HG03521 (cell line): ENCODE data around the gene DCTPP1.
"Not testable (repeated sequence)": the region's sequence is repeated elsewhere in the genome, so short reads cannot be mapped to it uniquely, and the experiment has no call there.

Experiments used
- ATAC-seq: cut with Tn5 transposase; IDR thresholded peaks from one replicate; pipeline ENCODE4 v1.9.1; 2021; ENCODE audit warnings: mild to moderate bottlenecking, moderate library complexity; ENCODE audit not compliant: unreplicated experiment

The DCTPP1 gene

DNA sequence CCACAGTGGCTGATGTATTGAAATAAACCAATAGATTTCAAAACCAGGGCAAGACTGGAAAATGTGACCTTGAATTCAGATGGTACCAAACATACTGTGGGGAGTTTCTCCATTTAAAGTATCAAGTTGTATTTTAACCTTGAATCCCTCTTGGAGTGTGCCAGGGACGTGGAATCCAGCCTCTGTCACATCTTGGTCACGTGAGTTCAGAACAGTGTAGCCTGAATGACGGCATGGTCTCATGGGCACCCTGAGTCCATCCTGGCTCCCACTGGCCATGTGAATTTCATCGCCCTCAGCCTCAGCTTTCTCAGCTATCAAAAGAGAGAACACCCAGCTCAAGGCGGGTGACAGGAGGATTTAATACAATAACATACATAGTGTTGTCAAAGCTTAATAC lies 15.7 kb downstream of the DCTPP1 start:
- ATAC-seq = no peak

DNA sequence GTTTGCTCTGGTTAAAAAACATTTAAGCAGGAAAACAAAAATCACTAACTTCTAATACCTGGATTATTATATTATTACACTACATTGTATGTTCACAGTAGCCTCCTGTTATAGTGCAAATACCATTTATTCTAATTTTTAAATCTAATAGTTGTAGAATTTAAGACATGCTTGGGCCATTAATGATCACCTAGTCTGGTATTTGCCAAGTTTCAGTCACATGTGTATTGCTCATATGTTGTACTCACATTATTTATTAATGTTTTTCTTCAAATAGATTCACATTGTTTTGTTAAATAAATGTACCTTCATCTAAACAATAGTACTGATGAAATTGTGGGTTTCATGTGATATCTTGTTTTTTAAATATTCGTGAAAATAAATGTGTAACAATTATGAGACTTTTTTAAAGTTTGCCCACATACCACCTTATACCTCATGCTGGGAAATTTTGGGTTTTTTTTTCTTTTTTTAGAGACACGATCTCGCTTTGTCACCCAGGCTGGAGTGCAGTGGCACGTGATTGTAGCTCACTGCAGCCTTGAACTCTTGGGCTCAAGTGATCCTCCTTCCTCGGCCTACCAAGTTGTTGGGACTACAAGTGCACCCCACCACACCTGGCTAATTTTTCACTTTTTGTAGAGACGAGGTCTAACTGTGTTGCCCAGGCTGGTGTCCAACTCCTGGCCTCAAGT lies 16.6 kb downstream of the DCTPP1 start:
- no peak for ATAC-seq

DNA sequence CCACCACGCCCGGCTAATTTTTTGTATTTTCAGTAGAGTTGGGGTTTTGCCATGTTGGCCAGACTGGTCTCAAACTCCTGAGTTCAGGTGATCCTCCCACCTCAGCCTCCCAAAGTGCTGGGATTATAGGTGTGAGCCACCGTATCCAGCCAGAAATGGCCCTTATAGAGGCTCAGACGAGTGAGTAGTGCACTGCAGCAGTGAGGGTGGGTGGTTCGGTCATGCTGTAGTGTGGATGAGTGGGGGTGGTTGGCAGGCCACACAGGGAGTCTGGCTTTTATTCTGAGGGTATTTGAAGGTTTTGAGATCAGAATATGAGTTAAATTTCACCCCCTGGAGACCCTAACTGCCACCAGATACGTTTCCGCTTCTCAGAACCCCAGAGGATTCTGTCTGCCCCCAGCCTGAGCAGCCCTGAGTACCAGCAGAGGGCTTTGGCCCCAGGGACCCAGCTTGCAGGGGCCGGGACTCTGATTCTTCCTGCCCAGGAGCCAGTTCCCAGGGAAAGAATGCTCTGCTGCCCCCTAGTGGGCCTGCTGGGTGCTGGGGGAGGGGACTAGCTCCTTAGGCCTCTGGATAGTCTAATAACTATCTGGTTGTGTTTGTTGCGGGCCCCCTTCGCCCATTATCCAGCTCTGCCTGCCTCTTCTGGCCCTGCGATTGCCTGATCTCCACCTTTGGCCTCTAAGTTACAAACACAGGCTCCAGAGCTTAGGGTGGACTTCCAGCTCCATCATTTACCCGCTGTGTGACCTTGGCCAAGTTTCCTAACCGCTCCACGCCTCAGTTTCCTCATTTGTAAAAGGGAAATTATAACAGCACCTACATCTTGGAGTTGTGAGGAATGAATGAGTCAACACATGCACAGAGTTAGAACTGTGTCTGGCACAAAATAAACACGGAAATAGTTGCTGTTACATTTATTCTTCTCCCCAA lies 20.4 kb downstream of the DCTPP1 start:
- ATAC-seq = peak; percentile 37

DNA sequence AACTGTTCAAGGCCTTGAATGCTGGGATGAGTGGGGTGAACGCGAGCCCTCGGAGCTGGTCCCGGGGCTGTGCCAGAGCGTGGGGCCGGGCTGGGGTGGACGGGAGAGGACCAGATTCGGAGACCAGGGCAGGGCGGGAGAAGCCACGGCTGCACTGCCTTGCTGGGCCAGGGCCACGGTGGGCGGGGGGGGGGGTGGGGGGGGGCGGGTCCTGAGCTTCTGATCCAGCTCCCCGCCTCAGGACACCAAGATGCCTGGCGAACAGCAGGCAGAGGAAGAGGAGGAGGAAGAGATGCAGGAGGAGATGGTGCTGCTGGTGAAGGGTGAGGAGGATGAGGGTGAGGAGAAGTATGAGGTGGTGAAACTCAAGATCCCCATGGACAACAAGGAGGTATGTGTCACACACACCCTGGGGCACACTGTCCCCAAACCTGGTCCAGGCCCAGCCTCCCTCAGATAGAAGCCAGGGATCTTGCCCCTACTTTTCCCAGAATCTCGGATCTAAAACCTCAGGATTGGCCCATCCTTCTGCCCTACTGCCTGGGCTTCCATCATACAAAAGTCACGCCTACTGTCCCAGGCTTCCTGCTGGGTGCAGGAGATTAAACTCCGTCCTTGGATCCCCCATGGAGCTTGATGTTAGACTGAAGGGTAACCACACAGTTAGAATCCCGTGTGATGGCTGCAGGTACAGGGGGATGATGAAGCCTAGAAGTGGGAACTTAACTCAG lies 21.9 kb downstream of the DCTPP1 start:
- no peak for ATAC-seq

DNA sequence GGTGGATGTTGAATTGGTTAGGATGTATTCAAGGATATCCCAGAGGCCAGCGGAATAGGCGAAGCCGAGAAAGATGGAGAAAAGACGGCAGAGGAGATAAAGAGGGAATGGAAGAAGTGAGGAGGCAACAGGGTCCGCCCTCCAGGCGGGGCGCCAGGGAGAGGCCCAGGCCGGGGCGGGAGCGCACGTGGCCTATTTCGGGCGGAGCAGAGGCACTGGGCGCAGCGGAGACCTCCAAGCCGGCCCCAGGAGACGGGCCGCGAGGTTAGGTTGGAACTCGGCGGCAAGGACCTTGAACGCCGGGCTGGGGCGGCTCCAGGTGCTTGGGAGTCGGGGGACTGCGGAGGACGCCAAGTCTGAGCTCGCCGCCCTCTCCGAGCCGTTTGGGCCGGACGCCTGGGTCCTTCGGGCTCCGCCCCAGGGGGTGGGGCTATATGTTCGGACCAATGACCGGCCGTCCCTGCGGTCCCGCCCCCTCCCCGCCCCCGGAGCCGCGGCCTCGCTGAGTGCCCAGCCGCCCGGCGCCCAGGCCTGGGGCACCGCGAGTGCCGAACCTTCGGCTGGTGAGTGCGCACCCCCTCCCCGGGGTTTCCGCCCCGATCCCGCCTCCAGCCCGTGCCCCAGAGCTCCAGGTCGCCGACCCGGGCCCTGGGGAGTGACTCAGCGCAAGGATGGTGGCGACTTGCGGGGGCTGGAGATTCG lies 22.6 kb downstream of the DCTPP1 start, which contains the start of gene ZNF771:
TSS of gene ZNF771 (plus strand) at position 505 of the 702 bp plus-strand sequence. CDS start 448 bp downstream, outside the sequence.
- peak; percentile 77 for ATAC-seq

DNA sequence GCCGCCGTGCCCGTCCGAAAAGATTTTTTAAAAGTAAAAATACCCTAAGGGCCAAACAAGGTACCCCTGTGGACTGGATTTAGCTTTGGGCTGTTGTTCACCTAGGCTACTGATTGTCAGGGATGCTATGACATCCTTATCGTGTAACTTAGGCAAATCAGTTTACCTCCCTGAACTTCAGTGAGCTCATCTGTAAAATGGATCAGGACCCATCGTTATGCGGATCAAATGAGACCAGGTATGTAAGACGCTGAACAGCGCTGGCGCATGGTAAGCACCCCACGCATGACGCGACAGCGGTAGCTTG lies 23.1 kb downstream of the DCTPP1 start:
- no peak for ATAC-seq

DNA sequence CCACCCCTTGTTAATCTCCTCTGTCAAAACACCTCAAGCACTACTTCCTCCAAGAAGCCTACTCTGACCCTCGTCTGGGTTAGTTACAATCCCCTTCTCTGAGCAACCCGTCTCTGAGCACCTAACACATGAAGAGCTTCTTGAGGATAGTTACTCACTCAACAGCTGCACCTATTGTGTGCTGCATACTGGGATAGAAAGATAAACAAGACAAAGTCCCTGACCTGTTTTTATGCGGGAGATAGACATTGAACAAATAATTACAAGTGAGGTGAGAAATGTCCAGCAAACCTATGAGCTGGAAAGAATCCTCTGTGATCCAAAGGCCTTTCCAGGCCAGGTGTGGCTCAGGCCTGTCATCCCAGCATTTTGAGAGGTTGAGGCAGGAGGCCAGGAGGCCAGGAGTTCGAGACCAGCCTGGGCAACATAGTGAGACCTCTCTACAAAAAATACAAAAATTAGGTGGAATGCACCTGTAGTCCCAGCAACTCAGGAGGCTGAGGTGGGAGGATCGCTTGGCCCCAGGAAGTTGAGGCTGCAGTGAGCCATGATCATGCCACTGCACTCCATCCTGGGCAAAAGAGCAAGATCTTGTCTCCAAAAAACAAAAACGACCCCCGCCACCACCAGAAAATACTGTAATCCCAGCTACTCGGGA lies 27.9 kb downstream of the DCTPP1 start:
- ATAC-seq = no peak

DNA sequence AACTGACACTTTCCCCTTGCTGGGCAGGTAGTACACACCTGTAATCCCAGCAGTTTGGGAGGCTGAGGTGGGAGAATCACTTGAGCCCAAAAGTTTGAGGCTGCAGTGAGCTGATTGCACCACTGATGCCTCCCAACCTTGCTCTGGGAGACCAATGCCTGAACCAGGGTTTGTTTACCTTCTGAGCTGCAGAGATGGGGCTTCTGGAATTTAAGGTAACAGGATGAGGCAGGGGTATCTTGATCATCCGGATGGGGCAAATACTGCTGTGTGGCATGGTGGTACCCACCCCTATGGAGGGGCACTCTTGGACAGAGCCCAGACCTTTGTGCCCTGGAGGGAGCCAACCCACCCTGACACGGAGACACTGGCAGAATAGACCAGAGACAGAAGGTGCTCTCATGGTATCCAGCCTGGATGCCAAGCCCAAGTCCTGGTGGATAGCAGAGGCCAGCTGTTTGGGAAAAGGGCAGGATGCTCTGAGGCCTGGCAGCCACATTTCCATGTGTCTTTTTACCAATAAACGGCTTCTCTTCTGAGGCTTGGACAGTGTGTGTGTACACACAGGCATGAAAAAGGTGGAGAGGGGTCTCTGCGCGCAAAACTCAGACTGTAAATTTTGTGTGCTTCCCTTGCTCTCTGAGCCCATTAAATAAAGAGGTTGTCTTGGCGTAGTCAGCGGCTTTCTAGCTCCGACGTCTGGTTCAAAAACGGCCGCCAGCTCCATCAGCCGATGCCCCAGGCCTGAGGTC lies 30.2 kb downstream of the DCTPP1 start:
- ATAC-seq = no peak

DNA sequence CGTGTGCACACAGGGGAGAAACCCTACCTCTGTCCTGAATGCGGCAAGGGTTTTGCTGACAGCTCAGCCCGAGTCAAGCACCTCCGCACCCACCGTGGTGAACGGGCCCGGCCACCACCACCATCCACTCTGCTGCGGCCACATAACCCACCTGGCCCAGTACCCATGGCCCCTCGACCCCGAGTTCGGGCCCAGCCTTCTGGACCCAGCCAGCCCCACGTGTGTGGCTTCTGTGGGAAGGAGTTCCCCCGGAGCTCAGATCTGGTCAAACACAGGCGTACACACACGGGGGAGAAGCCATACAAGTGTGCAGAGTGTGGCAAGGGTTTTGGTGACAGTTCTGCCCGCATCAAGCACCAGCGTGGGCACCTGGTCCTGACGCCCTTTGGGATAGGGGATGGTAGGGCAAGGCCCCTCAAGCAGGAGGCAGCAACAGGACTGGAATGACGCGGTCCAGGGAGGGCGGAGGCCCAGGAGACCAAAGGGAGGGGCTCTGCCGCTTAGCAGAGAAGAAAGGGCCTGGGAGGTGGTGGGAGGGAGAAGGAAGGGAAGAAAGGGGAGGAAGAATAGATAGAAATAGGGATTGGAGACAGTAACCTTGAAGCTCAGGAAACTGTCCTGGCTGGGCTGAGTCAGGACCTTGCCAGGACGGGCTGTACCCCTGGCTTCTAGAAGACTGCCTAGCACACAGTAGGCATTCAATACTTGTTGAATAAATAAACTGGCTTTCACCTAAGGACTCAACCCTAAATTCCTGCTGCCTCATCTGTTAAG lies 31.0 kb downstream of the DCTPP1 start:
- no peak for ATAC-seq

DNA sequence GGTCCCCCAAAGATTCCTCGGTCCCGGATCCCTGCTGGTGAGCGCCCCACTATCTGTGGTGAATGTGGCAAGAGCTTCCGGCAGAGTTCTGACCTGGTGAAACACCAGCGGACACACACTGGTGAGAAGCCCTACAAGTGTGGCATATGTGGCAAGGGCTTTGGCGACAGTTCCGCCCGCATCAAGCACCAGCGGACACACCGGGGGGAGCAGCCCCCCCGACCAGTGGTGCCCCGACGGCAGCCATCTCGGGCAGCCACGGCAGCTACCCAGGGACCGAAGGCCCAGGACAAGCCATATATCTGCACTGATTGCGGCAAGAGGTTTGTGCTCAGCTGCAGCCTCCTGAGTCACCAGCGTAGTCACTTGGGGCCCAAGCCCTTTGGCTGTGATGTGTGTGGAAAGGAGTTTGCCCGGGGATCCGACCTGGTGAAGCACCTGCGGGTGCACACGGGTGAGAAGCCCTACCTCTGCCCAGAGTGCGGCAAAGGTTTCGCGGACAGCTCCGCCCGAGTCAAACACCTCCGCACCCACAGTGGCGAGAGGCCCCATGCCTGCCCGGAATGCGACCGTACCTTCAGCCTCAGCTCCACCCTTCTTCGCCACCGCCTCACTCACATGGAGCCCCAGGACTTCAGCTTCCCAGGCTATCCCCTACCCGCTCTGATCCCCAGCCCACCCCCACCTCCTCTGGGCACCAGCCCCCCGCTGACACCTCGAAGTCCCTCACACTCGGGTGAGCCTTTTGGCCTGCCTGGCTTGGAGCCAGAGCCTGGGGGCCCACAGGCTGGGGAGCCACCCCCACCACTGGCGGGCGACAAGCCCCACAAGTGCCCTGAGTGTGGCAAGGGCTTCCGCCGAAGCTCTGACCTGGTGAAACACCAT lies 31.8 kb downstream of the DCTPP1 start:
- ATAC-seq = no peak

DNA sequence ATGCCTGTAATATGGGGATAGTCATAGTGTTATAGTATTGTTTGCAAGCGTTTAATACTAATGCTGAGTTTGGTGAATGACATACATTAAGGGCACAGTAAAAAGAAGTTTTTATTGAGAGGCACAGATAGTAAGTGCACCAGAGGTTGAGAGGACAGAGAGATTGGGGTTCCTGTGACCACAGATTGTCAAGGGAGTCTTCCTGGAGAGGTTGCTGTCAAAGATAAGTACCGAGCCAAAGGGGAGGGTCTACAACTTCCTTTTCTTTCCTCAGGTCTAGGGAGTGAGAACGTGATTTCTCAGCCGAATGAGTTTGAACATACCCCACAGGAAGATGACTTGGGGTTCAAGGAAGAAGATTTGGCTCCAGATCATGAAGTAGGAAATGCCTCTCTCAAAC lies 32.8 kb downstream of the DCTPP1 start:
- ATAC-seq = no peak

DNA sequence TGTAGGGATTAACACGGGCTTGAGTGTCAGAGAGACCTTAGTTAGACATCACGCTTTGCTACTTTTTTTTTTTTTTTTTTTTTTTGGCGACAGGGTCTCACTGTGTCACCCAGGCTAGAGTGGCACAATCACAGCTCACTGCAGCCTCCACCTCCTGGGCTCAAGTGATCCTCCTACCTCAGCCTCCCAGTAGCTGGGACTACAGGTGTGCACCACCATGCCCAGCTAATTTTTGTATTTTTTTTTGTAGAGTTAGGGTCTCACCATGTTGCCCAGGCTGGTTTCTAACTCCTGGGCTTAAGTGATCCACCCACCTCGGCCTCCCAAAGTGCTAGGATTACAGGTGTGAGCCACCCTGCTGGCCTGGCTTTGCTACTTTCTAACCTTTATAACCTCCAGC lies 33.2 kb downstream of the DCTPP1 start:
- not testable (repeated sequence) for ATAC-seq

DNA sequence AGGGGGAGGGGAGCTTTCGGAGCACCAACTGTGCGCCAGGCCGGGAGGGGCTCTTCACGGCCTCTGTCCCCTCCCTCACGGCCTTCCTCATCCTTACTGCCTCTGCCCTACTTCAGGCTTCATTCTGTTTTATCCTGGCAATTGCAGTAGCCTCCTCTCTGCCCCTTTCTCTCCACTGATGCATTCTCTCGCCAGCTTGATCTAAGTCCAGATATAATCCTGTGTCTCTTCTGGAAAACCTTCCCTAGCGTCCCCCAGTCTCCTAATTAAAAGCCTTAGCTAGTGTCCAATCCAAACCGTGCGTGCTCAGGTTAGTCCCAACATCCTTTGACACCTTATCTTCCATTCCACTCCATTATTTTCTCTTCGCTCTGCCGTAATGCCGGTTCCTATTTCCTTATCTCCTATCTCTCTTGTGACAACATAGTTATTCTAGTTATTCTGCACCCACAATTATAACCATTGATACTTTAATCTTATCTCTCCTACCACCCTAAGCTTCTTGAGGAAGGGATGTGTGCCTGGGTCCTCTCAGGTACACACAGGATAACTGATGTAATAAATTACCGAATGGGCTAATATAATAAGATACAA lies 33.7 kb downstream of the DCTPP1 start:
- no peak for ATAC-seq

DNA sequence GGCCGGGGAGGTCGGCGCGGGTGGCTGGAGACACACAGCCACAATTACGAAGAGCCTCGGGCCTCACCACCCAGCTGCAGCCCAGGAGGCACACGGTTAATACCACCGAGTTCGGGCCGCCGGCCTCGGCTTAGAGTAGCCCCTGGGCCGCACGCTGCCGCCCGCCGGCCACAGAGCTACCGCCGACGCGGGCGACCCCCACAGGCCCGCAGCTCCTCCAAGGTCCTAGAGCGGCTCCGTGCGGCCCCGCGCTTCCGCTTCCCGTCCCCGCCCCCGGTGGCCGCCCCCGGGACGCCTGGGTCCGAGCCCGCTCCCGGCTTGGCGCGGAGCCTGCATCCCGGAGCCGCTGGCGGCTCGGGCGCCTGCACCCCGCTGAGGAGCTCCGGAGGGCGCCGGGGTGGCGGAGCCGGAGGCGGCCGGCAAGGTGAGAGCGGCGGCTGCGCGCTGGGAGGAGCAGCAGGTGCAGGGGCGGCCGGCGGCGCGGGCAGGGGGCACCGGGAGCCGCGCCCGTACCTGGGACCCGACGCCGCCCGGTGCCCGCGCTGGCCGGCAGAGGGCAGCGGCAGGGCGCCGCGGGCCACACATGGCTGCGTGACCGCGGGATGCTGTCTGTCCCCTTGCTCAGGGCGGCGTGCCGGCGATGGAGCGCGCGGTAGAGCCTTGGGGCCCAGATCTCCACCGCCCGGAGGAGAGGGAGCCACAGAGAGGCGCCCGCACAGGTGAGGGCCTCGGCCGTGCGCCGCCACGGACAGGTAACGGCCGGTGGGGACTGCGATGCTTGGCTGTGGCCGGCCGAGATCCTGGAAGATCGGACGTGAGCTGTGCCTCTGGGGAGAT lies 34.5 kb downstream of the DCTPP1 start, which contains the start of gene ZNF48:
TSS of gene ZNF48 (plus strand) at position 266 of the 837 bp plus-strand sequence. CDS start at position 641, 375 bp downstream.
- peak; percentile 53 for ATAC-seq

DNA sequence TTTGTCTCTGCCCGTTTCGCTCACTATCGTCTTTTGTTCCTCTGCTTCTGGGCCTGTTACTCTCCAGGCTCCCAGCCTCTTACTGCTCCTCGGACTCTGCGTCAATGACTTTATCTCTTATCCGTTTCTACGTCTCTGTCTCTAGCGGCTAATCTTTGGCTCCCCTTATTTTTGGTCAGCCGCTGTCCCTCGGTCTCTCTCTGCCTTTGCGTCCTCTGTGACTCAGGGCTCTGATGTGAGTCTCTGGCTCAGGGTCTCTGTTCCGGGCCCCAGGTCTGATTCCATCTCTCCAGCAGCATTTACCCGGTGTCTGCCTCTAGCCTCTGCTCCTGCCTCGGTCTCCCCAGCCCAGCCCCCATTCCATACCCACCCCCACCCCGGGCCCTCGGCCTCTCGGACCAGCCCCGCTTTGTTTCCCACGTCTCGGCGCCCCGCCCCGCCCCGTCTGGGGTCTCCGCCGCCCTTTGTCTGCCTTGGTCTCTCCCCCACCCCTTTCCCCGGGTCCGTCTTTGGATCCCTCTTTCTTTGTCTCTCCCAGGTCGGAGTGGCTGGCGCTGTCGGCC lies 35.2 kb downstream of the DCTPP1 start:
- ATAC-seq = no peak

DNA sequence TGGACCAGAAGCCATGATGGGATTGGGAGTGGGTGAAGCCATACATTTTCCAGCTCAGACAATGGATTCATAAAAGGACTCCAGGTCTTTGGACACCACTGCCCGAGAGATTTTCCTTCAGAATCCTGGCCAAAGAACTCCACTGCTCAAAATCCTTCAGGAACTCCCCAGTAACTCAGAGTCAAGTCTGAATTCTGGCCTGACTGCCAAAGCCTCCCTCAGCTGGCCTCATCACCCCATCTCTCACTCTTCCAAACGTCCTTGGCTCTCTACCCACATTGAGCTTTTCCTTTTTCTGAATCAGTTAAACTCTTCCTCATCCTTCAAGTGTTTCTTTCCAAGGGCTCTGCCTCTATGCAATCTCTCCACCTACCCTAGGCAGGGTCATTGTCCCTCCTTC lies 46.3 kb downstream of the DCTPP1 start:
- no peak for ATAC-seq
